HCT116 (cell line): ENCODE results near the gene SLC12A8. TPM values are rescaled to one million over a fixed set of nuclear protein-coding genes. Genes with fewer than 3 reads are reported as not detected.

Experiments used
- ATAC-seq: fragments of 200-7000 bp; cut with Tn5 transposase; 2 replicates; pipeline ENCODE4 v1.9.1; 2020; ENCODE audit warnings: mild to moderate bottlenecking, moderate library complexity
- BruUV-seq: library from RNA; stranded (reverse); fragments of 400-500 nt; replicated peaks from 2 replicates; lab custom pipeline; 2021; lab: Mats Ljungman, UMichigan
- CTCF ChIA-PET: fragments of 300-600 bp; sonication (Branson Sonifier 250); formaldehyde crosslinking; loops from one replicate; lab custom pipeline; 2021; ENCODE audit warnings: antibody characterized with exemption; lab: Charles Lee
- POLR2A ChIA-PET: fragments of 300-600, 350-600 bp; sonication (Branson Sonifier 250); formaldehyde crosslinking; loops from one replicate; lab custom pipeline; 2021; ENCODE audit warnings: antibody characterized with exemption; lab: Charles Lee
- RAD21 ChIA-PET, 2 experiments: fragments of 300-600 bp; sonication (Branson Sonifier 250); formaldehyde crosslinking; loops; one replicate each; lab custom pipeline; 2023; ENCODE audit warnings: low total read pairs in 2 of 2; ENCODE audit not compliant: uncharacterized antibody in 2 of 2, unreplicated experiment in 2 of 2, low non-redundant PET in 1 of 2; lab: Charles Lee
- DNase-seq: peaks from one replicate; pipeline ENCODE4 v3.0.0-alpha.2; 2010; ENCODE audit warnings: low read depth, low spot score
- H2AFZ ChIP-seq: fragments of 200-600 bp; shearing (Covaris generic), sonication (generic); 2 replicates; pipeline ENCODE4 v1.6.1; 2017; ENCODE audit warnings: low read depth, mixed run types, mixed read lengths, antibody characterized with exemption, low read length; ENCODE audit not compliant: poor library complexity, severe bottlenecking
- H3K27ac ChIP-seq: 2 replicates; pipeline ENCODE4 v1.5.1; 2012; ENCODE audit warnings: low read depth, low read length
- H3K27me3 ChIP-seq: fragments of 200-600 bp; sonication (generic); 2 replicates; pipeline ENCODE4 v1.6.1; 2016; ENCODE audit warnings: mixed run types, low read length, mixed read lengths; ENCODE audit not compliant: insufficient read depth
- H3K36me3 ChIP-seq, 2 experiments: fragments of 200-500 bp in 1 of 2; fragments of 200-600 bp in 1 of 2; sonication (Bioruptor generic) in 1 of 2; sonication (generic) in 1 of 2; 2 replicates each; pipeline versions ENCODE4 v1.5.1 to v1.6.1; 2014 to 2016; ENCODE audit warnings: low read length in 2 of 2, inconsistent platforms in 1 of 2, mixed read lengths in 1 of 2, mixed run types in 1 of 2; ENCODE audit not compliant: insufficient read depth in 2 of 2, control insufficient read depth in 1 of 2
- H3K4me1 ChIP-seq, 2 experiments: fragments of 200-600 bp in 1 of 2; sonication (generic) in 1 of 2; 2 replicates each; pipeline versions ENCODE4 v1.5.1 to v1.6.1; 2012 to 2017; ENCODE audit warnings: low read length in 2 of 2, inconsistent platforms in 1 of 2, mild to moderate bottlenecking in 1 of 2, mixed read lengths in 1 of 2, mixed run types in 1 of 2, moderate library complexity in 1 of 2; ENCODE audit not compliant: insufficient read depth in 2 of 2, control insufficient read depth in 1 of 2
- H3K4me2 ChIP-seq: fragments of 200-600 bp; sonication (generic); 2 replicates; pipeline ENCODE4 v1.6.1; 2017; ENCODE audit warnings: mixed run types, low read length, mixed read lengths
- H3K4me3 ChIP-seq, 2 experiments: fragments of 200-600 bp in 1 of 2; sonication (generic) in 1 of 2; replicated peaks in 1 of 2; 2 replicates each; pipeline ENCODE4 v1.5.1; 2011 to 2016; ENCODE audit warnings: low read length in 2 of 2, control low read depth in 1 of 2, low read depth in 1 of 2, mild to moderate bottlenecking in 1 of 2, mixed read lengths in 1 of 2, mixed run types in 1 of 2
- H3K79me2 ChIP-seq: fragments of 200-600 bp; sonication (generic); 2 replicates; pipeline ENCODE4 v1.6.1; 2017; ENCODE audit warnings: mild to moderate bottlenecking, mixed run types, low read length, moderate library complexity, mixed read lengths; ENCODE audit not compliant: insufficient read depth
- H3K9ac ChIP-seq: fragments of 200-600 bp; sonication (generic); 2 replicates; pipeline ENCODE4 v1.6.1; 2016; ENCODE audit warnings: low read length, mixed read lengths
- H3K9me2 ChIP-seq: fragments of 200-600 bp; sonication (generic), shearing (Covaris generic); 2 replicates; pipeline ENCODE4 v1.6.1; 2017; ENCODE audit warnings: mixed run types, mild to moderate bottlenecking, moderate library complexity; ENCODE audit not compliant: insufficient read depth
- H3K9me3 ChIP-seq, 2 experiments: fragments of 200-500 bp in 1 of 2; fragments of 200-600 bp in 1 of 2; sonication (Bioruptor generic) in 1 of 2; sonication (generic) in 1 of 2; 2 replicates each; pipeline ENCODE4 v1.6.1; 2014 to 2017; ENCODE audit warnings: low read length in 2 of 2, mixed read lengths in 2 of 2, inconsistent platforms in 1 of 2, low read depth in 1 of 2, mild to moderate bottlenecking in 1 of 2, mixed run types in 1 of 2, moderate library complexity in 1 of 2; ENCODE audit not compliant: control insufficient read depth in 1 of 2, insufficient read depth in 1 of 2
- H4K20me1 ChIP-seq: fragments of 200-600 bp; sonication (generic), shearing (Covaris generic); 2 replicates; pipeline ENCODE4 v1.6.1; 2017; ENCODE audit warnings: mixed run types, mild to moderate bottlenecking, moderate library complexity; ENCODE audit not compliant: insufficient read depth
- ATF3 ChIP-seq: IDR thresholded peaks from 2 replicates; pipeline ENCODE4 v1.6.1; 2012
- CEBPB ChIP-seq: IDR thresholded peaks from 2 replicates; pipeline ENCODE4 v1.6.1; 2012; ENCODE audit warnings: low read depth
- CTCF ChIP-seq, 3 experiments: fragments of 200-600 bp in 1 of 3; sonication (generic) in 1 of 3; IDR thresholded peaks in 2 of 3; conservative IDR thresholded peaks in 1 of 3; 2 replicates each; pipeline ENCODE4 v1.5.1; 2012 to 2017; ENCODE audit warnings: low read depth in 2 of 3, low read length in 2 of 3, antibody characterized with exemption in 1 of 3, borderline replicate concordance in 1 of 3, control low read depth in 1 of 3, mild to moderate bottlenecking in 1 of 3, mixed read lengths in 1 of 3, mixed run types in 1 of 3, moderate library complexity in 1 of 3; ENCODE audit not compliant: insufficient read depth in 1 of 3
- EGR1 ChIP-seq: IDR thresholded peaks from 2 replicates; pipeline ENCODE4 v1.6.1; 2012; ENCODE audit warnings: low read depth
- ELF1 ChIP-seq: IDR thresholded peaks from 2 replicates; pipeline ENCODE4 v1.6.1; 2012; ENCODE audit warnings: low read depth, borderline replicate concordance
- FOSL1 ChIP-seq: IDR thresholded peaks from 2 replicates; pipeline ENCODE4 v1.6.1; 2012; ENCODE audit warnings: low read depth
- JUND ChIP-seq: IDR thresholded peaks from 2 replicates; pipeline ENCODE4 v1.6.1; 2012
- MAX ChIP-seq: IDR thresholded peaks from 2 replicates; pipeline ENCODE4 v1.6.1; 2012
- POLR2A ChIP-seq: IDR thresholded peaks from 2 replicates; pipeline ENCODE4 v1.7.0; 2011; ENCODE audit warnings: borderline replicate concordance; ENCODE audit not compliant: insufficient read depth, insufficient read length; ENCODE audit errors: extremely low read depth
- POLR2AphosphoS5 ChIP-seq: IDR thresholded peaks from 2 replicates; pipeline ENCODE4 v1.6.1; 2011; ENCODE audit warnings: mild to moderate bottlenecking, low read depth, low read length, moderate library complexity
- RAD21 ChIP-seq: IDR thresholded peaks from 2 replicates; pipeline ENCODE4 v1.6.1; 2012; ENCODE audit warnings: low read depth, mild to moderate bottlenecking
- REST ChIP-seq: IDR thresholded peaks from 2 replicates; pipeline ENCODE4 v1.6.1; 2012; ENCODE audit warnings: low read depth
- SP1 ChIP-seq: IDR thresholded peaks from 2 replicates; pipeline ENCODE4 v1.6.1; 2012; ENCODE audit warnings: low read depth
- ZNF274 ChIP-seq: fragments of 200-500 bp; sonication (Bioruptor generic); IDR thresholded peaks from 2 replicates; pipeline ENCODE4 v1.6.1; 2014; ENCODE audit warnings: mild to moderate bottlenecking, low read depth, low read length, inconsistent platforms
- intact Hi-C: fragments of 100-400 bp; cut with micrococcal nuclease; formaldehyde crosslinking; loops from 2 replicates; pipeline ENCODE4 v1.10.0; 2022
- total RNA-seq: library from RNA; stranded (reverse); gene quantifications from one replicate; pipeline ENCODE4 v1.2.1, GENCODE V29; 2021; ENCODE audit not compliant: unreplicated experiment

Gene SLC12A8
- total RNA-seq, 1 experiment from 2014 or later = 19.9 TPM

GRCh38 chr3:125134952-125135351 is 77.6 kb downstream of the SLC12A8 start:
- Histone ChIP-seq H3K9ac (no peak overlapping the region), H3K27ac (no peak overlapping the region), H3K79me2 (no peaks in the 10 kb centered on the region), H3K4me3 (no peak overlapping the region), H3K4me2 (no peak overlapping the region), H3K36me3 (no peaks in the 10 kb centered on the region; a peak in 1 of 4 replicates), H3K4me1 (peaks cover 5 to 12% of the 10 kb centered on the region in 2 experiments; a peak in 3 of 4 replicates), H3K27me3 (no peaks in the 10 kb centered on the region), H4K20me1 (no peaks in the 10 kb centered on the region), H3K9me3 (no peaks in the 10 kb centered on the region), H3K9me2 (no peaks in the 10 kb centered on the region), H2AFZ (no peak overlapping the region)
- RAD21 ChIA-PET = no interaction called here
- POLR2A ChIA-PET = no interaction called here
- DNase-seq = no peak
- TF ChIP-seq POLR2A (no peak), ZNF274 (no peak)
- intact Hi-C loops = no loop called here
- no peak for ATAC-seq
- CTCF ChIA-PET = no interaction called here
- no TSS peak for BruUV-seq

GRCh38 chr3:125132815-125133214 is 79.7 kb downstream of the SLC12A8 start:
- no peak for ATAC-seq
- Histone ChIP-seq H3K4me2 (no peak overlapping the region), H3K79me2 (no peaks in the 10 kb centered on the region), H3K36me3 (no peaks in the 10 kb centered on the region; a peak in 1 of 4 replicates), H3K4me1 (peaks cover 16 to 23% of the 10 kb centered on the region in 2 experiments), H3K27ac (no peak overlapping the region), H3K9me3 (no peaks in the 10 kb centered on the region), H3K9me2 (no peaks in the 10 kb centered on the region), H4K20me1 (no peaks in the 10 kb centered on the region), H3K9ac (no peak overlapping the region), H3K27me3 (no peaks in the 10 kb centered on the region), H3K4me3 (no peak overlapping the region), H2AFZ (no peak overlapping the region)
- CTCF ChIA-PET = no interaction called here
- intact Hi-C loops = no loop called here
- POLR2A ChIA-PET = no interaction called here
- no TSS peak for BruUV-seq
- RAD21 ChIA-PET = no interaction called here
- DNase-seq = no peak
- TF ChIP-seq RAD21 (no peak), SP1 (no peak), FOSL1 (no peak), EGR1 (no peak), MAX (no peak), JUND (no peak), REST (no peak), POLR2AphosphoS5 (no peak), CEBPB (no peak), ATF3 (no peak), ELF1 (no peak), CTCF (IDR thresholded peaks at IDR 0.05 in 2 of 3, conservative IDR thresholded peaks at IDR 0.05 in 1 of 3; ENCODE audit: borderline replicate concordance in 1 of 3, insufficient read depth in 1 of 3, low read depth in 2 of 3, low read length in 2 of 3) (no peak)
